Activated CD8-positive, alpha-beta T cell treated with anti-CD3 and anti-CD28 coated beads for 36 hours (primary cell): ENCODE results near the gene HTATSF1. TPM values are rescaled to one million over a fixed set of nuclear protein-coding genes. Genes with fewer than 3 reads are reported as not detected.
A peak's percentile ranks its signal among the peaks of the same experiment; 100 is the strongest.

ENCODE experiments used
- ATAC-seq: fragments of 200-7000 bp; cut with Tn5 transposase; one replicate; pipeline ENCODE4 v1.10.0; 2021; ENCODE audit warnings: mild to moderate bottlenecking, moderate library complexity
- CTCF ChIA-PET: fragments of 350-600 bp; sonication (Branson Sonifier 250); formaldehyde crosslinking; loops from one replicate; lab custom pipeline; 2021; ENCODE audit warnings: antibody characterized with exemption; lab: Charles Lee
- POLR2A ChIA-PET: fragments of 350-600 bp; sonication (Branson Sonifier 250); formaldehyde crosslinking; loops from one replicate; lab custom pipeline; 2021; ENCODE audit warnings: antibody characterized with exemption; lab: Charles Lee
- DNase-seq: peaks from one replicate; pipeline ENCODE4 v3.0.0-alpha.2; 2020
- H3K27ac Mint-ChIP-seq: one replicate; pipeline ENCODE4 v1.8.0; 2021; ENCODE audit warnings: mild to moderate bottlenecking, mixed read lengths
- H3K27me3 Mint-ChIP-seq: one replicate; pipeline ENCODE4 v1.8.0; 2021; ENCODE audit warnings: mixed read lengths
- H3K36me3 Mint-ChIP-seq: one replicate; pipeline ENCODE4 v1.8.0; 2021; ENCODE audit warnings: low read depth, mixed read lengths
- H3K4me1 Mint-ChIP-seq: one replicate; pipeline ENCODE4 v1.8.0; 2021; ENCODE audit warnings: low read depth, mixed read lengths
- H3K4me3 Mint-ChIP-seq: one replicate; pipeline ENCODE4 v1.8.0; 2021; ENCODE audit warnings: mild to moderate bottlenecking, moderate library complexity, mixed read lengths
- H3K9me3 Mint-ChIP-seq: one replicate; pipeline ENCODE4 v1.8.0; 2021; ENCODE audit warnings: mixed read lengths
- CTCF ChIP-seq: fragments of 200-600 bp; IDR thresholded peaks from one replicate; pipeline ENCODE4 v1.8.0; 2022; ENCODE audit warnings: antibody characterized with exemption, mild to moderate bottlenecking
- intact Hi-C: fragments of 100-400 bp; cut with micrococcal nuclease; formaldehyde crosslinking; loops from one replicate; pipeline ENCODE4 v1.10.0; 2022
- total RNA-seq, 2 experiments: library from RNA; stranded (reverse); gene quantifications; one replicate each; pipeline ENCODE4 v1.2.3, GENCODE V29; 2021

The HTATSF1 gene
- total RNA-seq, 2 experiments from 2014 or later = 33.0 to 35.4 TPM

GRCh38 chrX:136519069-136519468 lies 21.7 kb downstream of the HTATSF1 start:
- no peak for DNase-seq
- Mint-ChIP-seq H3K27ac (no peak overlapping the region), H3K27me3 (no peaks in the 10 kb centered on the region), H3K9me3 (no peaks in the 10 kb centered on the region), H3K36me3 (no peaks in the 10 kb centered on the region), H3K4me1 (no peaks in the 10 kb centered on the region), H3K4me3 (no peak overlapping the region)
- no peak for ATAC-seq
- no peak for TF ChIP-seq CTCF
- ChIA-PET CTCF (no interaction called here), POLR2A (no interaction called here)
- intact Hi-C loops = no loop called here

- no peaks in the 10 kb centered on the region for H3K9me3 Mint-ChIP-seq
- TF ChIP-seq CTCF = no peak
These were observed 26.4 kb downstream of the HTATSF1 start for GRCh38 chrX:136523770-136524169.

GRCh38 chrX:136525738-136526606 lies 28.6 kb downstream of the HTATSF1 start:
- Mint-ChIP-seq H3K27ac (no peak overlapping the region), H3K4me1 (peaks cover 2% of the 10 kb centered on the region), H3K9me3 (no peaks in the 10 kb centered on the region), H3K4me3 (no peak overlapping the region), H3K27me3 (no peaks in the 10 kb centered on the region), H3K36me3 (no peaks in the 10 kb centered on the region)
- TF ChIP-seq CTCF = no peak
- ATAC-seq = peak; percentile 60
- DNase-seq = peak; percentile 6
- CTCF ChIA-PET = no interaction called here
- intact Hi-C loops = no loop called here
- POLR2A ChIA-PET = no interaction called here

More at GRCh38 chrX:136523770-136524169, 26.4 kb downstream of the HTATSF1 start:
- no peak for DNase-seq
- Mint-ChIP-seq H3K27me3 (no peaks in the 10 kb centered on the region), H3K36me3 (no peaks in the 10 kb centered on the region), H3K4me3 (no peak overlapping the region), H3K27ac (no peak overlapping the region), H3K4me1 (no peaks in the 10 kb centered on the region)
- CTCF ChIA-PET = no interaction called here
- intact Hi-C loops = no loop called here
- POLR2A ChIA-PET = no interaction called here
- ATAC-seq = no peak

- no peak overlapping the region for H3K27ac Mint-ChIP-seq
- CTCF ChIA-PET = no interaction called here
- DNase-seq (no peak), ATAC-seq (no peak)
- H3K4me3 Mint-ChIP-seq = no peak overlapping the region
- POLR2A ChIA-PET = no interaction called here
- H3K4me1 Mint-ChIP-seq = peaks cover 2% of the 10 kb centered on the region
- no peaks in the 10 kb centered on the region for H3K36me3 Mint-ChIP-seq
- TF ChIP-seq CTCF = no peak
- intact Hi-C loops = no loop called here
- no peaks in the 10 kb centered on the region for H3K27me3 Mint-ChIP-seq
- H3K9me3 Mint-ChIP-seq = no peaks in the 10 kb centered on the region
These were observed 31.4 kb downstream of the HTATSF1 start for GRCh38 chrX:136528645-136529315.

GRCh38 chrX:136529795-136530194 lies 32.4 kb downstream of the HTATSF1 start:
- Mint-ChIP-seq H3K27ac (no peak overlapping the region), H3K27me3 (no peaks in the 10 kb centered on the region), H3K4me1 (peaks cover 2% of the 10 kb centered on the region), H3K36me3 (no peaks in the 10 kb centered on the region), H3K9me3 (no peaks in the 10 kb centered on the region), H3K4me3 (no peak overlapping the region)
- intact Hi-C loops = no loop called here
- no peak for TF ChIP-seq CTCF
- CTCF ChIA-PET = no interaction called here
- no peak for DNase-seq
- POLR2A ChIA-PET = no interaction called here
- no peak for ATAC-seq
